Retinal pigment epithelial cell (primary cell): Measurements from ENCODE around the gene CD81.

ENCODE experiments used
- DNase-seq: peaks from one replicate; pipeline ENCODE4 v3.0.0-alpha.2; 2010; ENCODE audit warnings: low read depth
- H3K4me3 ChIP-seq: 2 replicates; pipeline ENCODE4 v1.5.1; 2011; ENCODE audit warnings: mild to moderate bottlenecking, low read length, control low read depth, moderate library complexity
- TF ChIP-seq, protein P1 (sequence below): conservative IDR thresholded peaks from 2 replicates; pipeline ENCODE4 v1.5.1; 2011; ENCODE audit warnings: low read depth, low read length, control low read depth, inconsistent platforms

CD81 gene

DNA sequence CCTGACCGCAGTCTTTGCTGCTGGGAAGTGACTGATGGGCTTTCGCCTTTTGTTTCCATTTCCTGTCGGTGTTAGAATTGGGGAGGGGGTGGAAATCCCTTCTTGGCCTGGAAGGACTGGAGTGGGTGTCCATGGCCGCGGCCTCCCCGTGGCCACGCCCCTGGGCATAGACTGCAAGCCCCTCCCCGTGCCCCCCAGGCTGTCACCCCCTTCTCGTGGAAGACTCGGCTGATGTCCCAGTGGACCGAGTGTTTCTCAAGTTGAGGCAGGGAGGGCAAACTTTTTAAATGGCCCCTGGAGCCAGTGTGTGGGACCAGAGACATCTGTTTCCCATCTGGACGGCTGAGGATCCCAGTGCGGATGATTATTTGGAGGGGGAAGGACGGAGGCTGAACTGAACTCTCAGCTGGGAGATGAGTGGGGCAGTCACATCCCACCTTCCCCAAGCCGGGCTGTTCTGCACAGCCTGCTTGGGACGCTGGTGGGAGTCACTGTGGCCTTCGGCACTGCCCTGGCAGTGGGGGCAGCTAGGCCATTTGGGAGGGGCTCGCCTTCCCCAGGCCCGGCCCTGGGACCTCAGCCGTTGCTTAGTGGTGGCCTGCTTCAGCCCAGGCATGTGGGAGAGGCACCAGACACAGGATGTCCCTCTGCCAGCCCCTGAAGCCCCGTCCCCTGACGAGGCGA, 1.6 kb downstream of the CD81 start:
- peak overlapping the region; percentile 86 for H3K4me3 ChIP-seq
- no peak for DNase-seq
- TF ChIP-seq, protein P1, sequence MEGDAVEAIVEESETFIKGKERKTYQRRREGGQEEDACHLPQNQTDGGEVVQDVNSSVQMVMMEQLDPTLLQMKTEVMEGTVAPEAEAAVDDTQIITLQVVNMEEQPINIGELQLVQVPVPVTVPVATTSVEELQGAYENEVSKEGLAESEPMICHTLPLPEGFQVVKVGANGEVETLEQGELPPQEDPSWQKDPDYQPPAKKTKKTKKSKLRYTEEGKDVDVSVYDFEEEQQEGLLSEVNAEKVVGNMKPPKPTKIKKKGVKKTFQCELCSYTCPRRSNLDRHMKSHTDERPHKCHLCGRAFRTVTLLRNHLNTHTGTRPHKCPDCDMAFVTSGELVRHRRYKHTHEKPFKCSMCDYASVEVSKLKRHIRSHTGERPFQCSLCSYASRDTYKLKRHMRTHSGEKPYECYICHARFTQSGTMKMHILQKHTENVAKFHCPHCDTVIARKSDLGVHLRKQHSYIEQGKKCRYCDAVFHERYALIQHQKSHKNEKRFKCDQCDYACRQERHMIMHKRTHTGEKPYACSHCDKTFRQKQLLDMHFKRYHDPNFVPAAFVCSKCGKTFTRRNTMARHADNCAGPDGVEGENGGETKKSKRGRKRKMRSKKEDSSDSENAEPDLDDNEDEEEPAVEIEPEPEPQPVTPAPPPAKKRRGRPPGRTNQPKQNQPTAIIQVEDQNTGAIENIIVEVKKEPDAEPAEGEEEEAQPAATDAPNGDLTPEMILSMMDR, result no peak

DNA sequence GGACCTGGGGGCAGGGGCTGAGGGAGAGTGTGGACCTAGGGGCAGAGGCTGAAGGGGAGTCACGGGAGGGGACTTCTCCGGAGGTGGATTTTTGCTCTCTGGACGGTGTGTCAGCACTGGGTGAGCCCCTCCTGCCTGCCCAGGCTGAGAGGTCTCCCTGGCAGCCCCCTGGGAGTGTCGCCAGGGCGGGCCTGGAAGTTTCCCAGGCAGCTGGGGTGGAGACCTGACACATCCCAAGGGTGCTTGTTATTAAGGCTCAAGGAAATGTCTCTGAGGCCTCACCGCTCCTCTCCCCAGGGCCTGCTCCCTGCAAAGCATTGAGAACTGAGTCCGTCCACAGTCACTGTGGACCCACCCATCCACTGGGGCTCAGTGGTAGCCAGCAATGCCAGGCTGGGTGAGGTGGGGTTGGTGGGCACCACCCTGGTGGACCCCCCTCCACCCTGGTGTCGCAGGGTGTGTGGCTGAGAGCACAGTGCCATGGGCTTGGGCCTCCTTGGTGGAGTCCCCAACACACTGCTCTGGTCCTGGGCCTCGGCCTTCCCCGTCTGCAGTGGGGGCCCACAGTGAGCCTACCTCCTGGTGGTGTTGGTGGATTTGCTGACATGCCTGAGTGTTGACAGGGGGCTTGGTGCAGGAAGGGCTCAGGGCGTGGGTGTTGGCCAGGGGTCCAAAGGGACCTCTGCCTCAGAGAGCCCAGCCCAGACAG, 2.5 kb downstream of the CD81 start:
- TF ChIP-seq, protein P1, result no peak
- peak overlapping the region; percentile 9 for H3K4me3 ChIP-seq
- no peak for DNase-seq

- H3K4me3 ChIP-seq, result no peak overlapping the region
- no peak for DNase-seq
- TF ChIP-seq, protein P1, result no peak
Observed at GRCh38 chr11:2380396-2380795, 3.3 kb downstream of the CD81 start.

DNA sequence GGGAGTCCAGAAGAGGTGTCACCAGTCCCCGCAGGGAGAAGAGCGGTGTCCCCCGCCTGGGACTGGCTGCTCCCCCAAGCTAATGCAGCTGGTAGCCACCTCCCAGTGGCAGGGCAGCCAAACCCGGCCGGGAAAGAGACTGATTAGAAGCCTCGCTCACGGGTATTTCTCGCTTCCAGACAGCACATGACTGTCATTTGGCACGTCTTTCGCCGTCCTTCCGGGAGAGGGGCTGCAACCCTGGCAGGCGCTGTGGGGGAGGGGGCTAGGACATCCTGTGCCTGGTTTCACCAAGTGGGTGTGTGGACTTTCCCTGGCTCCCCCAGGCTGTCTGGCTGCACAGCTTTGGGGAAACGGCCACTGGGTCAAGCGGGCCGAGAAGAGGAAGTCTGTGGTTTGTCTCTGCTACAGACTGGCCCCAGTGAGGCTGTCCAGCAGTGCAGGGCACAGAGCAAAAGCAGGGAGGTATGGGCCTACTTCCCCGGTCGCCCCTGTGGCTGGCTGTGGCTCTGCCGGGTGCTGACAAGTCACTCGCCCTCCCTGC, 3.8 kb downstream of the CD81 start:
- no peak for DNase-seq
- H3K4me3 ChIP-seq, result no peak overlapping the region

DNA sequence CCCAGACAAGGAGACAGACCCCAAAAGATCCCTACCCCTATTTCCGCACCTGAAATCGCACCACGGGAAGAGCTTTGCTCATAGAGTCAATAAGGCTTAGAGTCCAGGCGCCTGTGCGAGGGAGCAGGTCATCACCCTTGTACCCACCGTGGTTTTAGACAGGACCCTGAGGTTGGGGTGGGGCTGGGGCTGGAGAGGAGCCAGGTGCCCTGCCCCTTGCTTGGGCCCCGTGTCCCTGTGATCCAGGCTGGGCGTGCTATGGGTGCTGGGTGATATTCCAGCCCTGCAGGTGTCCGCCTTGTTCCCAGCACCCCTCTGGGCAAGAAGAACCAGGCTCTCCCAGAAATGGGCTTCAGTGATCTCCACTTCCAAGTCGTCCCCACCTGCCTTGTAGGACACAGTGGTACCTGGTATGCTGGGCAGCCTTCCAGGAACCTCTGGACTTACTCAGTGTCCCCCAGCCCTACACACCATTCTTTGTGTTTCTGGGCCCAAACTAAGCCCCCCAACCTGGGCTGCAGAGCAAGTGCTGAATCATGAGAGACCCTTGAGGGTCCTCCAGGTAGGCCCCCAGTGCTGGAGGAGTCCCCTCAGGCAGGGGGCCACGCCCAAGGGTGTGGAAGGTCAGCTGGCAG, 4.5 kb downstream of the CD81 start:
- TF ChIP-seq, protein P1, result no peak
- DNase-seq, result no peak
- H3K4me3 ChIP-seq, result no peak overlapping the region

More for the DNA sequence above, 3.8 kb downstream of the CD81 start:
- TF ChIP-seq, protein P1, result no peak

- TF ChIP-seq, protein P1, result no peak
- H3K4me3 ChIP-seq, result no peak overlapping the region
- DNase-seq, result no peak
Observed at GRCh38 chr11:2382129-2382517, 5.0 kb downstream of the CD81 start.
